T-helper 1 cell treated with Interleukin-12 subunit alpha and Interleukin-12 subunit beta and Interleukin-4 antibody, amounts not matched to agents 30 ng/mL and 1 ng/mL, for 36 hours (primary cell): Measurements from ENCODE around the gene EYS. TPM values are rescaled to one million over a fixed set of nuclear protein-coding genes. Genes with fewer than 3 reads are reported as not detected.

Experiments
- intact Hi-C: fragments of 100-400 bp; cut with micrococcal nuclease; formaldehyde crosslinking; loops from one replicate; pipeline ENCODE4 v1.15.1; 2024
- total RNA-seq: library from RNA; stranded (reverse); gene quantifications from 2 replicates; pipeline ENCODE4 v1.2.3, GENCODE V29; 2022

EYS gene
- total RNA-seq, 1 donor from 2014 or later, result not detected

GRCh38 chr6:64984948-64985347, 722.1 kb downstream of the EYS start:
- intact Hi-C loops, result no loop called here

- intact Hi-C loops, result no loop called here
These were observed 723.9 kb downstream of the EYS start for GRCh38 chr6:64983089-64983488.

DNA sequence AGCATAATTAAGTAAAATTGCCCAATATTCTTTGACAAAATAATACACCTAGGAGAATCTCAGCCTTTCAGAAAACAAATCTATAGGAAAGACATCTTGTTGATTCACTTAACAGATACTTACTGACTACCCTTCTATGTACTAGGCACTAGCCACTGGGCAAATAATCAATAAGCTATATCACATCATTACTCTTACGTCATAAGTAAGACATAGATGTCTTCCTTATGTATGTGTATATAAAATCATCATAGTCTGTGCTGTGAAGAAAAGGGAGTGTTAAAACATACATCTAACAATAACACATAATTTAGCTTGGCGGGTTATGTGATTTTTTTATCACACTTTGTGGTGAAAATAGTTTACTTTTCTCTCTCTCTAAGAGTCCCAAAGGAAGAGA, 733.9 kb downstream of the EYS start:
- intact Hi-C loops, result no loop called here

DNA sequence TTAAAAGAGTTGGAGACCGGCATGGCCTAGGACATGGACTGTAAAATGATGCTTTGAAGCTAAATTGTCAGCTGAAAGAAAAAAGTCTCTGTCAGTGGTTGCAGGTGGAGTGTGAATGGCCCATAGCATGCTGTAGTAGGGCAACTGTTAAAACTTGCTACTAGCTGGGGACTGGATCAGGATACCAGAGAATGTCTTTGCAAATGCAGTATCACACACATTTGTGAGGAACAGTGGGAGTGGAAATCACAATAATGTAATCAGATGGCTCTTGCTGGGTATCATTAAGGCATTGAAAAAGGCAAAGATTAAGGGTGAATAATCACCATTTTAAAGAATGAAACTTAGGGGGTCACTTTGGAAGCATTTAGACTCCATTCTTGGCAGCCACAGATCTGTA, 737.9 kb downstream of the EYS start:
- intact Hi-C loops, result no loop called here

DNA sequence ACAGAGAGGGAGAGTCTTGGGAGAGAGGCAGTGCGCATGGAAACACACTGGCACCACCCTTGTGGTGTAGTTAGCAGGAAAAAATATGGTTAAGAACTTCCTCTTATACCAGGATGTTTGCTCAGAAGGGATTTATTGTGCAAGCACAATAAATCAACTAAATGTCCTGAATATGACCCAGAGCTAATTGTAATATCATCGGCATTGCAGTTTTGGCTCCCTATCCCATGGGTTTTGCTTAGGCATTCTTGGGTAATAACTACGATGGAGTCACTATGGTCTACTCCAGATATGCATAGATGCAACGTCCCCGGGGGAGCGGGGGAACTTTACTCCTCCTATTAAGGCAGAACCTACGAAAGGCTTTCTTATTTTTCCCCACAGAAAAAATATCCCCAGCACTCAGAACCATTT, 751.6 kb downstream of the EYS start:
- intact Hi-C loops, result no loop called here

- intact Hi-C loops, result no loop called here
These were observed 757.8 kb downstream of the EYS start for GRCh38 chr6:64949257-64949656.

DNA sequence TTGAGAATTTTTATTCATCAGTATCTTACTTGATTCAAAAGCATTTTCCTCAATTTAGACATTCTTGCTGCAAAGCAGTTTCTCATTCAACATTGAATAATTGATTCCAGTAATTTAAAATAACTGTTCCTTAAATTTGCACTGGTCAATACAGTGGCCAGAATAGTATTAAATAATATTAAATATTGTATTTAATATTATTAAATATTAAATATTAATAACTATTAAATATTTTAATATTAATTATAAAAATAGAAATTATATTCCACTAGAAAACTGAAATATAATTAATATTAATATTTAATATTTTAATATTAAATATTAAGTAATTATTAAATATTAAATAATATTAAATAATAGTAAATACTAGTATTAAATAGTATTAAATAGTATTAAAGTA, 758.8 kb downstream of the EYS start:
- intact Hi-C loops, result no loop called here

DNA sequence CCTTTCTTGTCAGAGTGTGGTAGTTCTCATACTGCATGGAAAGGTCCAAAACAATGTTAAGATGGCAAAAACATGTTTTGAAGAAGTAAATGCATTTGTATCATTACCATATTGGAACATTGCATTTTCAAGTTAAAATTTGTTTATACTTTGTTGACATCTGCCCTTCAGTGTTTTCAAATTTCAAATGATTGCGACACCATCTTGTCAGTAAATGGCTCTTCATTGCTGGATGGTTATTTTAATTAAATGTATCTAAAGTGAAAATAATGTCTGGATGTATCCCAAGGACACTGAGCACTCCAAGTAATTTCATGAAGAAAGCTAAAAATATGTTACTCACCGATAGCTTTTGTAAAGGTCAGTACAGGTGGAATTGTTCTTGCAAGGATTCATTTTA, 761.6 kb downstream of the EYS start:
- intact Hi-C loops, result no loop called here

DNA sequence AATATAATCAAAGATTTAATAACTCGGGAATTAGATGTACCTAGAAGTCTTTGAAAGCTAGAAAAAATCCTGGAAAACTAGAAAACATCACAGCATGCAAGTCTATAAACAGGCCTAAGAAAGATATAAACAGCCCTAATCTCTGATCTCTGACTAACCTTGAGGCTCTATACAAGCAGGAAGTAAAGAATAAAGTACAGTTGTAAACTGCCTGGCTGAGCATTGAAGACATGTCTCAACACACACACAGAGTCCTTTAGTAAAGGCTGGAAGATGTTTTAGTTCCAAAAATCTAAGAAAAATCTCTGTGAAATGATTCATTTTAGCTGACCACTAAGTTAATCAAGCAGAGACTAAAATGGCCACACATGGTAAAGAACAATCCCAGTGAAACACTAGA, 774.5 kb downstream of the EYS start:
- intact Hi-C loops, result no loop called here

DNA sequence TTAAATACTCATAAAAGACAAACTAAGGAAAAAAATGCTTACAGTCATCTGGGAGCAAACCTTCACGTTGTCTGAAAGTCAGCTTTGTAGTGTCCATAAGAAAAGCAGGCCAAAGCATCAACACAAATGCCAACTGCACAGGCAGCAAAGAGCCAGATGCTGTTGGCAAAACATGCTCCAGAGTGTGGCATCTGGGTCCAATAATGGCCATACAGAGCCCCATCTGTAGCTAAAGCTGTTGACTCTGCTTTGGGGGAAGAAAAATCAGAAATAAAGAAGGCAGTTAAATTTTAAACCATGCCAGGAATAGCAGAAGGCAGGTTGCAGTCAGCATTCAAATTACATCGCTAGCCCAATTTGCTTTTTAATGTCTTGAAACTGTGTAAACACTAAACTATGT, 776.3 kb downstream of the EYS start:
- intact Hi-C loops, result no loop called here

- intact Hi-C loops, result no loop called here
These were observed 781.0 kb downstream of the EYS start for GRCh38 chr6:64926051-64926450.

GRCh38 chr6:64920257-64920656, 786.8 kb downstream of the EYS start:
- intact Hi-C loops, result no loop called here

- intact Hi-C loops, result no loop called here
These were observed 792.9 kb downstream of the EYS start for GRCh38 chr6:64914124-64914523.

DNA sequence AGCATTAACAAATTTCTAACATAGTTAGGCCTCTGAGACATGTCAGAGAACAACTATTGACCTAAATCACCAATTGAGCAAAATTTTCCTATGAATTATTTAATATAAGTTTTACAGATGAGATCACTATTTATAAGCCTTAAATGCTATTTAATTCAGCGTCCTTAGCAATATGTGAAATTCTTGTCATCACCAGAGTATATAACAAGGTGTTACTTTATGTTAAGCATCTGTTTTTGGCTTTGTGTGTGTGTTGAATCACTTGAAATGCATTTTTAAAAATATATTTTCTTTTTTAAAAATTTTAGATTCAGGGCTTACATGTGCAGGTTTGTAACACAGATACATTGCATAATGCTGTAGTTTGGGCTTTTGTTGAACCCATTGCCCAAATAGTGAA, 794.1 kb downstream of the EYS start:
- intact Hi-C loops, result no loop called here

GRCh38 chr6:64908104-64908503, 798.9 kb downstream of the EYS start:
- intact Hi-C loops, result no loop called here

GRCh38 chr6:64904616-64905015, 802.4 kb downstream of the EYS start:
- intact Hi-C loops, result no loop called here

GRCh38 chr6:64902596-64902995, 804.4 kb downstream of the EYS start:
- intact Hi-C loops, result no loop called here

DNA sequence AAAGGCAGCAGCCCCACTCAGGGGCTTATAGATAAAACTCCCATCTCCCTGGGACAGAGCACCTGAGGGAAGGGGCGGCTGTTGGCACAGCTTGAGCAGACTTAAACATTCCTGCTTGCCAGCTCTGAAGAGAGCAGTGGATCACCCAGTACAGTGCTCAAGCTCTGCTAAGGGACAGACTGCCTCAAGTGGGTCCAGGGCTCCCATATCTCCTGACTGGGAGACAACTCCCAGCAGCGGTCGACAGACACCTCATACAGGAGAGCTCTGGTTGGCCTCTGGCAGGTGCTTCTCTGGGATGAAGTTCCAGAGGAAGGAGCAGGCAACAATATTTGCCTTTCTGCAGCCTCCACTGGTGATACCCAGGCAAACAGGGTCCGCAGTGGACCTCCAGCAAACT, 810.1 kb downstream of the EYS start:
- intact Hi-C loops, result no loop called here

GRCh38 chr6:64895945-64896344, 811.1 kb downstream of the EYS start:
- intact Hi-C loops, result no loop called here

DNA sequence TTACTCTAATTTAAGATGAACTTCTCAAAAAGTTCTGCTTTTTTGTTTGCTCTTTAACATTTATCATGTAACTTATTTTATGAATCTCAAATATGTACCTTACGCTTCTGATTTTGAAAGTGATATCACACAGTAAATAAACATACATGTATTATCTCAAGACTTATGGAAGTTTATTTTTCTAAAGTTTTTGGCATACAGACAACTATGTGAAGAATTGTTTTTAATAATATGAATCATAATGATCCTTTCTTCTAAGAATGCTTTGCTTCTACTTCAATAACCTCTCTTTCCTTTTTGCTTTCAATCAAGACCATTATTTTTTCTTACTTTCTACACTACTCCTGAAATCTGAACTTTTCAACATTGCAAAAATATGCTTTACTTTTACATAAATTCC, 816.4 kb downstream of the EYS start:
- intact Hi-C loops, result no loop called here

DNA sequence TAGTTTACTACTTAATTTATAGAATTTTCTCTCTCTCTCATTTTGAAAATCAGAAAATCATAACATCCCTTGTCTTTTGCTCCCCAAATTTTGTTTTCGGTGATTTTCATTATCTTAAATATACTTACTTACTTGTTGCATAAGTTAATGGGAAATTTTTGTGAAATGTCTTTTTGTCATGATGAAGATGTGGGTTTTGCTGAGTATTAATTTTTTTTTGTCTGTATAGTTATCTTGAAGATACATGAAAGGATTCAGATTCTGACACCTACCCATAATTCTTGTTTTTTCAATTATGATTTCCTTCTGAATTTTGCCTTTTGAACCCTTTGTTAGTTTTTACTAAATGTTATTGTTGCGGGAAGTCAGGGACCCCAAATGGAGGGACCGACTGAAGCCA, 817.9 kb downstream of the EYS start:
- intact Hi-C loops, result no loop called here

GRCh38 chr6:64874776-64875175, 832.2 kb downstream of the EYS start:
- intact Hi-C loops, result no loop called here

DNA sequence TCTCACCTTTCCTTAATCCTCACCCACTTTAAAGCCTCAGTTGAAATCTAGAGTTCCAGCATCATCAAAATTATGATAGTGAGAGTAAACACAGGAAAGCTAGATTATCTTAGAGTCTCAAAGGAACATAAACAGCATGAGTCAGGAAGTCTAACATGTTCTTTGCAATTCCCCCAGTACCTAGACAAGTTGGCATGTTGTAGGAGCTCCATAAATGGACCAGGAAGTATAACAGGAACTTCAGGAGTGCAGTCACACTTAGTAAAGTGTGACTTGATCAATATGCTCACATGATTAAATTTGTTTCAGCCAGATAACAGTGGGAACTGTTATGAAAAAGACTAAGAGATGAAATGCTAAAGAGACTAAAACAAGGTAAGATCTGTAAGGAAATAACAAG, 834.4 kb downstream of the EYS start:
- intact Hi-C loops, result no loop called here

DNA sequence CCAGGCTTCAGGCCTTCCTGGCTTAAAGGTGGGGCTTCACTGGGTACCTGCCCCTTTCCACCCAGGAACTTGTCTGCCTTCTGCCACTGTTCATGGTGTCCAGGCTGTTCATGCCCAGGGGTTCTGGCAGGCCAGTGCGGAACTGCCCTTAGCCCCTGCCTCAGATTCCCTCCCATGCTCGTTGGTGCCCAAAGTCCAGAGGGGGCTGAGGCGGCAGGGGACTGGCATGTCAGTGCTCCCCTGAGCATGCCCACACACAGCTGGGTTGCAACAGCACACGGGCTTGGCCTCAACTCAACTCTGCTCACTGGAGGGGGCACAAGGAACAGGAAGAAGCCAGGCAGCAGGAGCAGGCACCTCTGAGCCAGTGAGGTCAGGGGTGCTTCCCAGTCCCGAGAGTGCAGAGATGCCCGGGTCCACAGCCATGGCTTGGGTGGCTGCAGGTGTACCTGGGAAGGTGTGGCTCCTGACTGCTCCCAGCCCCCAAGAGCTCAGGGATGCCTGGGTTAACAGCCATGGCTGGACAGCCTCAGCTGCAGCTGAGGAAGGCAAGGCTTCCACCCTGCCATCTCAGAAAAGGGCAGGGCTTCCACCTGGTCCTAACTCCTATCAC, 845.9 kb downstream of the EYS start:
- intact Hi-C loops, result no loop called here
